Measurements from ENCODE around the gene KYNU.

Gene KYNU

GRCh38 chr2:142965443-142965842 is 88.0 kb downstream of the KYNU start:
- no peak for TF ChIP-seq CTCF (IDR thresholded peaks at IDR 0.05; ENCODE audit: insufficient read depth, low read length, missing control alignments)
- DNase-seq (ENCODE audit: low read depth, low spot score) = no peak
- ChIA-PET CTCF (no interaction called here), POLR2A (no interaction called here)
- no peak overlapping the region for H3K4me3 ChIP-seq (ENCODE audit: low read depth, low read length)

GRCh38 chr2:142966284-142966683 is 88.8 kb downstream of the KYNU start:
- TF ChIP-seq CTCF (IDR thresholded peaks at IDR 0.05; ENCODE audit: insufficient read depth, low read length, missing control alignments) = no peak
- no peak overlapping the region for H3K4me3 ChIP-seq (ENCODE audit: low read depth, low read length)
- DNase-seq (ENCODE audit: low read depth, low spot score) = no peak
- ChIA-PET CTCF (interaction anchor here (3.2 kb wide), 1 partner anchor 15 kb away, joined by 12 read pairs; no protein-coding TSS in a partner anchor), POLR2A (no interaction called here)

GRCh38 chr2:142967060-142967459 is 89.6 kb downstream of the KYNU start:
- POLR2A ChIA-PET = no interaction called here
- no peak overlapping the region for H3K4me3 ChIP-seq (ENCODE audit: low read depth, low read length)
- no peak for TF ChIP-seq CTCF (IDR thresholded peaks at IDR 0.05; ENCODE audit: insufficient read depth, low read length, missing control alignments)
- no peak for DNase-seq (ENCODE audit: low read depth, low spot score)
- CTCF ChIA-PET = interaction anchor here (3.2 kb wide), 1 partner anchor 14 kb away, joined by 12 read pairs; no protein-coding TSS in a partner anchor

- no peak for TF ChIP-seq CTCF (IDR thresholded peaks at IDR 0.05; ENCODE audit: insufficient read depth, low read length, missing control alignments)
- DNase-seq (ENCODE audit: low read depth, low spot score) = no peak
- ChIA-PET POLR2A (no interaction called here), CTCF (interaction anchor here (1.5 kb wide), 1 partner anchor 17 kb away, joined by 5 read pairs; no protein-coding TSS in a partner anchor)
- H3K4me3 ChIP-seq (ENCODE audit: low read depth, low read length) = no peak overlapping the region
Observed at GRCh38 chr2:142973160-142973821, 95.8 kb downstream of the KYNU start.

- no peak for TF ChIP-seq CTCF (IDR thresholded peaks at IDR 0.05; ENCODE audit: insufficient read depth, low read length, missing control alignments)
- CTCF ChIA-PET = interaction anchor here (1.5 kb wide), 1 partner anchor 16 kb away, joined by 5 read pairs; no protein-coding TSS in a partner anchor
- POLR2A ChIA-PET = no interaction called here
Observed at GRCh38 chr2:142973822-142974207, 96.4 kb downstream of the KYNU start.

GRCh38 chr2:142974288-142975024 is 97.0 kb downstream of the KYNU start:
- no peak for DNase-seq (ENCODE audit: low read depth, low spot score)
- no peak overlapping the region for H3K4me3 ChIP-seq (ENCODE audit: low read depth, low read length)
- ChIA-PET POLR2A (no interaction called here), CTCF (interaction anchor here (1.5 kb wide), 1 partner anchor 16 kb away, joined by 5 read pairs; no protein-coding TSS in a partner anchor)
- no peak for TF ChIP-seq CTCF (IDR thresholded peaks at IDR 0.05; ENCODE audit: insufficient read depth, low read length, missing control alignments)

More at GRCh38 chr2:142973822-142974207, 96.4 kb downstream of the KYNU start:
- no peak overlapping the region for H3K4me3 ChIP-seq (ENCODE audit: low read depth, low read length)
- no peak for DNase-seq (ENCODE audit: low read depth, low spot score)

Measured in AG04449 (cell line).